Activated CD4-positive, alpha-beta T cell treated with anti-CD3 and anti-CD28 coated beads, Interleukin-2, Interleukin-4, amounts not matched to agents 100 ng/mL and 50 ng/mL, durations not matched to agents 16 hours and 8 hours (primary cell): Measurements from ENCODE around the gene AMIGO3.
"Not testable (repeated sequence)": the region's sequence is repeated elsewhere in the genome, so short reads cannot be mapped to it uniquely, and the experiment has no call there.

ENCODE experiments used
- DNase-seq: peaks from one replicate; pipeline ENCODE4 v3.0.0-alpha.2; 2020; ENCODE audit warnings: low spot score

AMIGO3 gene

DNA sequence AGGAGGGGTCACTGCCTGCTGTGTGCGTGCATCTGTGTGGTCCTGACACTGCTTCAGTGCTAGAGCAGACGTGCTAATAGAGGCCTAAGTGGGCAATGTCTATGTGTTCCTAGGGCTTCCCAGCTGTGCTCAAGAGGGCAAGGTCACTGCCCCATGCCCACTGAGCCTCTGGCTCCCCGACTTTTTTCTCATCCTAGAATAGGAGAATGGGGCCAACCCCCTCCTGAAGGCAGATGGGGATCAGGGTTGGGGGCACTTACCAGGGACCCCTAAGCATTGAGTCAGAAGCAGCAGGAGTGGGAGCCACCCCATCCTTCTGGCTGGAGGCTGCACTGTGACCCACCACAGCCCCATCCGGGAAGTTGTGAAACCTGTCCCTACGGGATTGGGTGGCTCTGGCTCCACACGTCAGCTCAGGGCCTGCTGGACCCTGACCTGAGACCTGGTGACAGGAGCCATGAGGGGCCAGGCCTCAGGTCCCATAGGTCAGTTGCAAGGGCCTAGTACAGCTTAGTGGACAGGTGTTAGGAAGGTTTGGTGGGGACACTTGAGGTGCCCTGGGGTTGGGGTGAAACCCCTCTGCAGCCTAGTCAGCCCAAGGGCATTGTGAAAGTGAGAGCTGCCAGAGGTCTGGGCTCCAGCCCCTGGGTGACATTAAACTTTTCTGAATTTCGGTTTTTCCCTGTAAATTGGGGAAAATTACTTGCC is 31.0 kb downstream of the AMIGO3 start:
- DNase-seq, result not testable (repeated sequence)

DNA sequence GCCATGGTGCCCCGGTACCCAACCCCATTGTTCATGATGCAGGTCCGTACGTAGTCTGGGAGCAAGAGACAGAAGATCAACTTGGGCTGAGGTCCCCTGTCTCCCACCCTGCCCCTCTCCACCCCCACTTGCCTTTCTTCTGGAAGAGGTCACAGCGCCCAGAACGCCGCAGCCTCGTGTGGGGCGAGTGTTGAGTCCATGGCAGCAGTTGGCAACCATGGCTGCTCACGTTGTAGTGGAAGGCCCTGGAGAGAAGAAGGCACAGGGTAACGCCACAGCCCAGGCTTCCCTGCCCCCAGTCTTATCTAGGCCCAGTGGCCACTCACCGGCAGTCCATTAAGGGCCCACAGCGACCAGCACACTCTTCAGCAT is 32.1 kb downstream of the AMIGO3 start:
- not testable (repeated sequence) for DNase-seq

DNA sequence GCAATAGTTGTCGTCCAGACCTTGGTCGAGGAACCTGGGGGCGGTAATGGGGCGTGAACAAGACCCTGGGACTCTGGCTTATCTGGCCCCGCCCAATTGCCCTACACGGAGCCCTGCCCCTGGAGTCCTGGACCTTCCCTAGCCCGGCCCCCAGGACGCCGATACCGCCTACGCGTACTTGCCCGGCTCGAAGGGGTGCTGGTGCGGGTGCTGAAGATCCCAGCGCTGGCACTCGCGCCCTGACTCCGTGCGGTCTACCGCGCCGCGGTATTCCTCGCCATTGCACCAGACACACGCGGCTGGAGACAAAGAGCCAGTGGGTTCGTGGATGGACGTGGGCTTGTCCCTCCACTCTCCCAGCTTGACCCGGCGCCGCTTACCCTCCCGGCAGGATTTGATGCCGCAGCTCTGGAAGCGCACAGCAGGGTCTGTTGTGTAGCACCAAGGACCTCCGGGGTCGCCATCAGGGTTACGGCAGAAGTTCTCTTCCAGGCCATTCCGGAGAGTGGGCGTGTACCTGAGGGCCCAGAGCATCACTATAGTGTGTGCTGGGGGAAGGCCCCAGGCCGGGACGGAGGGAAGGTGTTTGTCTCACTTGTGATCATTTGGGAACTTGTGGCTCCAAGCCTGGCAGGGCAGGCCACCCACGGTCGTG is 32.6 kb downstream of the AMIGO3 start:
- peak; percentile 30 for DNase-seq

DNA sequence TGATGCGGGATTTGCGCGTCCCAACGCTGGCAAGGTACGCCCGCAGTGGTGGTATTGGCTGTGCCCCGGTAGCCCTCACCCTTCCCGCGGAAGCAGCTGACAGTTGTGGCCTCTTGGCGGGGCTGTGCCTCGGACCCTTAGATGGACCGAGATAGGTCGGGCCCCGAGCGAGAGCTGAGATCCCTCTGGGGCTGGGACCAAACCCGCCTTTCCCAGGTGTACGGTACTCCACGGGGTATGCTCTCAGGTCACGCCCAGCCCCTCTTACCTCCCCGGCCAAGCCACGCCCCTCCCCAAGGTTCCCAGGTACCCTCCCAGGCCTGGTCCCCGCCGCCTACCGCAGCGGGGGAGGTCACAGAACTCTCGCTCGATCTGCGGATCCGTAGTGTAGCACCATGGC is 33.1 kb downstream of the AMIGO3 start:
- not testable (repeated sequence) for DNase-seq

- DNase-seq, result not testable (repeated sequence)
Measured at GRCh38 chr3:49685846-49686245, 33.6 kb downstream of the AMIGO3 start.

GRCh38 chr3:49685103-49685502 is 34.4 kb downstream of the AMIGO3 start:
- not testable (repeated sequence) for DNase-seq

DNA sequence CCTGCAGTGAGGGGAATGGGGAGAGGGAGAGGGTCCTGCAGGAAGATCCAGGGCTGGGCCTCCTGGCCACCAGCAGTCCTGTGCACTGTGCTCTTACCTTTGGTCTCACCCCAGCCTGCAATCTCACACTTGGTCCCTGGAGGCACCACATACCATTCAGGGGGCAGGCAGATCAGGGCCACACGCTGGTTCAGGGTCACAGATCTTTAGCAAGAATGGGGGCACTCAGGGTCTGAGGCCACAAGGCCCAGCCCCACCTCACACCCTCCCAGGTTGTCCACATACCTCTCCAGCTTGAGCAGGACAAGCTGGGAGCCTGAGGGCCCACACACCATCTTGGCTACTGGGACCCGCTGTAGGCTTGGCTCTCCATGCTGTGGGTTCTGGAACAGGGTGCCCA is 35.0 kb downstream of the AMIGO3 start:
- not testable (repeated sequence) for DNase-seq

DNA sequence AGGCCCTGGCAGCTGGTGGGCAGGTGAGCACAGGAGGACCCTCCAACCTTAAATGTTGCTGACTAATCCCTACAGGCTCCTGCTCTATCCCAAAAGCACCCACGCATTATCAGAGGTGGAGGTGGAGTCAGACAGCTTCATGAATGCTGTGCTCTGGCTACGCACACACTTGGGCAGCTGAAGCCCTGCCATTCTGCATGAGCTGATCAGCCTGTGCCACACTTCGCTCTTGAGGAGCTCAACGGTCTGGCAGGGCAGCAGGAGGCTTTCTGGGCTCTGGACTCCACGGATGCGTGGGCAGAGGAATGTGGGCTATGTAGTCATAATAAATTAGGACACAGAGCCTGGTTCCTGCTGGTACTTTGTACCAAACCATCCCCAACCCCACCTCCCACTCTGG is 36.3 kb downstream of the AMIGO3 start:
- DNase-seq, result no peak

DNA sequence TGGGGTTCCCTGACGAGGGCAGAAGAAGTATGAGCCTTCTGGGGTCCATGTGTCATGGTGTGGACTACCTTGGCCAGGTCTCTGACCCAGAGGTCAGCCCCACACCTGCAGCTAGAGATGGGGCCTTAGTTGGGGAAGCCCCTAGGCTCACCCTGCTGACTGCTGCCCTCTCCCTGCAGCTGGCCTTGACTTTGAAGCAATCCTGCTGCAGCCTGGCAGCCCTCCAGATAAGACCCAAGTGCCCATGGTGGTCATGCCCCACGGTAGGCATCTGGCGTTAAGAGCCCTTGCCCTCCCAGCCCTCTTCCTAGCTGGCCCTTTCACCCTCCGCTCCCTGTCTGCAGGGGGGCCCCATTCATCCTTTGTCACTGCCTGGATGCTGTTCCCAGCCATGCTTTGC is 37.9 kb downstream of the AMIGO3 start:
- no peak for DNase-seq

GRCh38 chr3:49681232-49681522 is 38.3 kb downstream of the AMIGO3 start:
- DNase-seq, result no peak

DNA sequence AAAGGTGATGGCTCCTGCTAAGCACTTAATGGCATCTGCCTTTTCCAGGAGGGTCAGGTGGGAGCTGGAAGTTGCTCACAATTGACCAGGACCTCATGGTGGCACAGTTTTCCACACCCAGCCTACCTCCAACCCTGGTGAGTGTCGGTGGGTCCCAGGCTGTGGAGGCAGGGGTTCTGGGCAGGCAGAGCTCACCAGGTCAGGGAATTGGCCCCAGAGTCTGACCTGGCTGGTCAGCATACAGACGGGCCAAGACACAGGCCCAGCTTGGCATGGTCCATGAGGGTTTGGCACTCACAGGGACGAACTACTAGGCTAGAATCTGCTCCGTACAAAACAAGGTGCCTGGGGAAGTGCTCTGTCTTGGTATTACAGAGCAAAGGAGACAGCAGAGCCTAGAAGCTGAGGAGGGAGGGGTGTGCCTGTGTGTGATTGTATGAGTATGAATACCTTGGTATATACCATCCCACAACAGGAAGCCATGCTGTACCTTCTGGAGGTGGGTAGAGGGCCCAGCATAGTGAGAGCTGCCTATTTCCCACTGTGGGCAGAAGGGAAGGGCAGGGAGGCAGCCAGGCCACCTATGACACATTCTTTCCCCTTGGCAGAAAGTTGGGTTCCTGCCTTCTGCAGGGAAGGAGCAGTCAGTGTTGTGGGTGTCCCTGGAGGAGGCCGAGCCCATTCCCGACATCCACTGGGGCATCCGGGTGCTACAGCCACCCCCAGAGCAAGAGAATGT is 38.8 kb downstream of the AMIGO3 start:
- DNase-seq, result no peak

GRCh38 chr3:49675912-49676311 is 43.6 kb downstream of the AMIGO3 start:
- no peak for DNase-seq

DNA sequence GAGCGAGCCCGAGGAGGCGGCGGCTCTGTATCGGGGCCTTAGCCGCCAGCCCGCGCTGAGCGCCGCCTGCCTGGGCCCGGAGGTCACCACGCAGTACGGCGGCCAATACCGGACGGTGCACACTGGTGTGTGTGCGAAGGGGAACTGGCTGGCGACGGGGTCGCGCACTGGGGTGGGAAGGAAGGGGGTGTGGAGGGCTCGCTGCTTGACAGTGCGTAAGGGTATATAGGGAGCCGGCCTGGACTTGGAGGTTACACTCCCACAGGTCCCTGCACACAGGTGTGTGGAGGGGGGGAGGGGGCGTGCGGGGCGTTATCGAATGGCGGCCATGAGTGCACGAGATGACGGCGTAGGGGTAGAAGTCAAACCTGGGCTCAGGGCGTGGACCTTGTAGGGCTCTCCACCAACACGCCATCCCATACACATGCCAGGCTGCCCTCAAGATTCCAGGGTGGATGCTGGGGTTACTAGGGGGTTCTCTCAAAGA is 44.9 kb downstream of the AMIGO3 start:
- DNase-seq, result no peak

- DNase-seq, result peak; percentile 99
Measured at GRCh38 chr3:49673715-49674496, 45.6 kb downstream of the AMIGO3 start, which contains the start of gene APEH. Gene APEH, plus strand, starts transcription at chr3:49674351. Its CDS starts 51 bp downstream, at chr3:49674402.

GRCh38 chr3:49673121-49673714 is 46.3 kb downstream of the AMIGO3 start:
- DNase-seq, result peak; percentile 28

GRCh38 chr3:49671291-49672288 is 47.9 kb downstream of the AMIGO3 start:
- DNase-seq, result peak; percentile 77

DNA sequence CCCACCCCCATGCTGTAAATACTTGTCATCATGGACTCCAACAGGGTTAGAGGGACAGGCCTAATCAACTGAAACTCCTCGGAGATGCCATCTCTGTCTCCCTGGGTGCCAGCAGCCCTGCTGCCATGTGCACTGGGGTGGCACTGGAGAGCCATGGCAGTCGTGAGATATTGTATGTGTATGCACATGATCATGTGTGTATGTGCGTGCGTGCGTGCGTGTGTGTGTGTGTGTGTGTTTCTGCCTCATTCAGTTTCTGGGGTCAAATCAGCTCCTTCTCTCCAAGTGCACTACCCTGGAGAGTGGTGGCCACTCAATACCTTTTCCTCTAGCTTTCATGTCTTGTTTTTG is 48.6 kb downstream of the AMIGO3 start:
- no peak for DNase-seq

- no peak for DNase-seq
Measured at GRCh38 chr3:49669352-49669751, 50.1 kb downstream of the AMIGO3 start.

GRCh38 chr3:49668861-49669260 is 50.6 kb downstream of the AMIGO3 start:
- no peak for DNase-seq

- no peak for DNase-seq
Measured at GRCh38 chr3:49668414-49668797, 51.1 kb downstream of the AMIGO3 start.
